AG10803 (cell line): ENCODE measurements around the gene NXNL1.
"Not testable (repeated sequence)": the region's sequence is repeated elsewhere in the genome, so short reads cannot be mapped to it uniquely, and the experiment has no call there.

Experiments
- DNase-seq: peaks from one replicate; pipeline ENCODE4 v3.0.0; 2010; ENCODE audit warnings: low read depth
- H3K4me3 ChIP-seq: 2 replicates; pipeline ENCODE4 v1.5.1; 2011; ENCODE audit warnings: mild to moderate bottlenecking, low read length, control low read depth
- TF ChIP-seq, protein P1 (sequence below): conservative IDR thresholded peaks from 2 replicates; pipeline ENCODE4 v1.5.1; 2011; ENCODE audit warnings: mild to moderate bottlenecking, low read length, control low read depth, inconsistent platforms

Gene NXNL1, protein sequence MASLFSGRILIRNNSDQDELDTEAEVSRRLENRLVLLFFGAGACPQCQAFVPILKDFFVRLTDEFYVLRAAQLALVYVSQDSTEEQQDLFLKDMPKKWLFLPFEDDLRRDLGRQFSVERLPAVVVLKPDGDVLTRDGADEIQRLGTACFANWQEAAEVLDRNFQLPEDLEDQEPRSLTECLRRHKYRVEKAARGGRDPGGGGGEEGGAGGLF

DNA sequence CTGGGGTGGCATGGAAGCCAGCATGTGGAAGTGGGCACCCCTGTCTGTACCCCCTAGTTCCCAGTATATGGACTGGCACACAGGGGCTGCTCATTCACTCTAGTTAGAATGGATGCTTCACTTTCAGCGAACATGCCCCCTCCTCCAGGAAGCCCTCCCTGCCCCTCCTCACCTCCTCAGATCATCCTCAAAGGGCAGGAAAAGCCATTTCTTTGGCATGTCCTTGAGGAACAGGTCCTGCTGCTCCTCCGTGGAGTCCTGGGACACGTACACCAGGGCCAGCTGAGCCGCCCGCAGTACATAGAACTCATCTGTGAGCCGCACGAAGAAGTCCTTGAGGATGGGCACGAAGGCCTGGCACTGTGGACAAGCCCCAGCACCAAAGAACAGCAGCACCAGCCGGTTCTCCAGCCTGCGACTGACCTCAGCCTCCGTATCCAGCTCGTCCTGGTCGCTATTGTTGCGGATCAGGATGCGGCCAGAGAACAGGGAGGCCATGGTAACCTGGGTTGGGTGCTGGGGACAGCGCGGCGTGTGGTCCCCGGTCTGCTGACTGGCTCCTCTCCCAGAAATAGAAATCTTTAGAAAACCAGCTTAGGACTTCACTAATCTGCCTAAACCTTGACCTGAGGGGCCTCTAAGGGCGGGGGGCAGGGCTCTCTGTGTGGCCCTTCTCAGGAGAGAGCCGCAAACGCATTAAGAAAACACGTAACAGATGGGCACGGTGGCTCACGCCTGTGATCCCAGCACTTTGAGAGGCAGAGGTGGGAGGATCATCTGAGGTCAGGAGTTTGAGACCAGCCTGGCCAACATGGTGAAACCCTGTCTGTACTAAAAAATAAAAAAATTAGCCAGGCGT is at the start of gene NXNL1:
TSS of gene NXNL1 (minus strand) at position 555 of the 859 bp plus-strand sequence. CDS start at position 498, 57 bp downstream.
- H3K4me3 ChIP-seq = no peak within 1 kb of the TSS
- TF ChIP-seq, protein P1, sequence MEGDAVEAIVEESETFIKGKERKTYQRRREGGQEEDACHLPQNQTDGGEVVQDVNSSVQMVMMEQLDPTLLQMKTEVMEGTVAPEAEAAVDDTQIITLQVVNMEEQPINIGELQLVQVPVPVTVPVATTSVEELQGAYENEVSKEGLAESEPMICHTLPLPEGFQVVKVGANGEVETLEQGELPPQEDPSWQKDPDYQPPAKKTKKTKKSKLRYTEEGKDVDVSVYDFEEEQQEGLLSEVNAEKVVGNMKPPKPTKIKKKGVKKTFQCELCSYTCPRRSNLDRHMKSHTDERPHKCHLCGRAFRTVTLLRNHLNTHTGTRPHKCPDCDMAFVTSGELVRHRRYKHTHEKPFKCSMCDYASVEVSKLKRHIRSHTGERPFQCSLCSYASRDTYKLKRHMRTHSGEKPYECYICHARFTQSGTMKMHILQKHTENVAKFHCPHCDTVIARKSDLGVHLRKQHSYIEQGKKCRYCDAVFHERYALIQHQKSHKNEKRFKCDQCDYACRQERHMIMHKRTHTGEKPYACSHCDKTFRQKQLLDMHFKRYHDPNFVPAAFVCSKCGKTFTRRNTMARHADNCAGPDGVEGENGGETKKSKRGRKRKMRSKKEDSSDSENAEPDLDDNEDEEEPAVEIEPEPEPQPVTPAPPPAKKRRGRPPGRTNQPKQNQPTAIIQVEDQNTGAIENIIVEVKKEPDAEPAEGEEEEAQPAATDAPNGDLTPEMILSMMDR = no peak
- no peak for DNase-seq

- DNase-seq, H3K4me3 ChIP-seq: not testable (repeated sequence)
Observed at GRCh38 chr19:17508558-17508933, 47.8 kb upstream of the NXNL1 start.

- no peak for DNase-seq
- TF ChIP-seq, protein P1 = no peak
Observed at GRCh38 chr19:17506745-17507144, 46.0 kb upstream of the NXNL1 start.

DNA sequence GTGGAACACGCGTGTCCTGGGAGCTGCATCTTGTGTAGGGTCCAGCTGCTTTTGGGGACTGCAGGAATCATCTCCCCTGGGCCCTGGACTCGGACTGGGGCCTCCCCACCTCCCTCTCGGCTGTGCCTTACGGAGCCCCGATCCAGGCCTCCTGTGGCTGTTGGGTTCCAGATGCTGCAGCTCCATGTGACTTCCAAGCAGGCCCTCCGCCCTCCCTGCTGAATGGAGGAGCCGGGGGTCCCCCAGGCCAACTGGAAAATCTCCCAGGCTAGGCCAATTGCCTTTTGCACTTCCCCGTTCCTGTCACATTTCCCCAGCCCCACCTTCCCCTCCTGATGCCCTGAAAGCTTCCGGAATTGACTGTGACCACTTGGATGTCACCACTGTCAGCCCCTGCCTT is 44.5 kb upstream of the NXNL1 start:
- DNase-seq = no peak
- TF ChIP-seq, protein P1 = no peak
- H3K4me3 ChIP-seq = no peak overlapping the region

More at GRCh38 chr19:17506745-17507144, 46.0 kb upstream of the NXNL1 start:
- H3K4me3 ChIP-seq = no peak overlapping the region

GRCh38 chr19:17504456-17504855 is 43.7 kb upstream of the NXNL1 start:
- TF ChIP-seq, protein P1 = no peak
- no peak for DNase-seq

GRCh38 chr19:17504030-17504429 is 43.3 kb upstream of the NXNL1 start:
- H3K4me3 ChIP-seq = no peak overlapping the region
- DNase-seq = no peak
- TF ChIP-seq, protein P1 = no peak

More at GRCh38 chr19:17504456-17504855, 43.7 kb upstream of the NXNL1 start:
- H3K4me3 ChIP-seq = no peak overlapping the region

- TF ChIP-seq, protein P1 = no peak
- DNase-seq = no peak
- H3K4me3 ChIP-seq = no peak overlapping the region
Observed at GRCh38 chr19:17503240-17503639, 42.5 kb upstream of the NXNL1 start.
